Loucy (cell line): Measurements from ENCODE around the gene ZSCAN5A.

Experiments used
- H2AFZ ChIP-seq: fragments of 200-600 bp; sonication (generic); 2 replicates; pipeline ENCODE4 v1.6.0; 2016; ENCODE audit warnings: antibody characterized with exemption, mild to moderate bottlenecking, low read length, moderate library complexity
- H3F3A ChIP-seq: fragments of 200-600 bp; 2 replicates; pipeline ENCODE4 v1.6.0; 2016; ENCODE audit warnings: antibody characterized with exemption, low read depth, mild to moderate bottlenecking
- H3K27me3 ChIP-seq: fragments of 200-600 bp; sonication (generic); 2 replicates; pipeline ENCODE4 v1.6.1; 2014; ENCODE audit warnings: low read length, mild to moderate bottlenecking; ENCODE audit not compliant: insufficient read depth, poor library complexity, severe bottlenecking
- H3K36me3 ChIP-seq: fragments of 200-600 bp; sonication (generic); 2 replicates; pipeline ENCODE4 v1.6.1; 2016; ENCODE audit warnings: low read length; ENCODE audit not compliant: insufficient read depth
- H3K4me1 ChIP-seq: fragments of 200-600 bp; sonication (generic); 2 replicates; pipeline ENCODE4 v1.5.1; 2014; ENCODE audit warnings: low read length, mild to moderate bottlenecking; ENCODE audit not compliant: insufficient read depth, poor library complexity, severe bottlenecking
- H3K4me2 ChIP-seq: fragments of 200-600 bp; sonication (generic); 2 replicates; pipeline ENCODE4 v1.6.0; 2014; ENCODE audit warnings: antibody characterized with exemption, low read length, low read depth, mild to moderate bottlenecking; ENCODE audit not compliant: poor library complexity, severe bottlenecking
- H3K4me3 ChIP-seq: fragments of 200-600 bp; sonication (generic); 2 replicates; pipeline ENCODE4 v1.5.1; 2014; ENCODE audit warnings: low read length, mild to moderate bottlenecking, mixed read lengths; ENCODE audit not compliant: poor library complexity, severe bottlenecking
- H3K79me2 ChIP-seq: fragments of 200-600 bp; sonication (generic); 2 replicates; pipeline ENCODE4 v1.6.1; 2014; ENCODE audit warnings: low read length; ENCODE audit not compliant: insufficient read depth
- H3K9ac ChIP-seq: fragments of 200-600 bp; sonication (generic); 2 replicates; pipeline ENCODE4 v1.6.0; 2014; ENCODE audit warnings: mild to moderate bottlenecking, low read depth, low read length, moderate library complexity; ENCODE audit not compliant: poor library complexity, severe bottlenecking
- H3K9me2 ChIP-seq: fragments of 200-600 bp; sonication (generic); replicated peaks from 2 replicates; pipeline ENCODE4 v1.6.1; 2016; ENCODE audit warnings: low read depth, low read length, mixed read lengths
- H3K9me3 ChIP-seq: fragments of 200-600 bp; sonication (generic); 2 replicates; pipeline ENCODE4 v1.6.1; 2014; ENCODE audit warnings: mild to moderate bottlenecking, antibody characterized with exemption, low read length, low read depth; ENCODE audit not compliant: insufficient read depth
- H4K20me1 ChIP-seq: fragments of 200-600 bp; sonication (generic); 2 replicates; pipeline ENCODE4 v1.6.0; 2014; ENCODE audit warnings: antibody characterized with exemption, low read length, mild to moderate bottlenecking; ENCODE audit not compliant: insufficient read depth, poor library complexity, severe bottlenecking
- CTCF ChIP-seq: fragments of 200-600 bp; sonication (generic); conservative IDR thresholded peaks from 2 replicates; pipeline ENCODE4 v1.5.1; 2014; ENCODE audit warnings: mild to moderate bottlenecking, antibody characterized with exemption, low read length
- EZH2phosphoT487 ChIP-seq: fragments of 200-600 bp; IDR thresholded peaks from 2 replicates; pipeline ENCODE4 v1.6.1; 2018; ENCODE audit warnings: antibody characterized with exemption, mild to moderate bottlenecking, moderate library complexity, borderline replicate concordance

Gene ZSCAN5A

GRCh38 chr19:56321989-56322440 lies 7.4 kb upstream of the ZSCAN5A start:
- Histone ChIP-seq H2AFZ (no peak overlapping the region), H3F3A (no peaks in the 10 kb centered on the region), H3K9me2 (no peaks in the 10 kb centered on the region), H3K4me1 (no peaks in the 10 kb centered on the region), H3K79me2 (no peaks in the 10 kb centered on the region), H3K36me3 (no peaks in the 10 kb centered on the region), H3K27me3 (no peaks in the 10 kb centered on the region), H3K9ac (no peak overlapping the region), H4K20me1 (no peaks in the 10 kb centered on the region), H3K4me2 (no peak overlapping the region), H3K4me3 (no peak overlapping the region), H3K9me3 (no peaks in the 10 kb centered on the region)
- no peak for TF ChIP-seq CTCF

GRCh38 chr19:56321254-56321988 lies 6.8 kb upstream of the ZSCAN5A start:
- no peaks in the 10 kb centered on the region for H3K9me2 ChIP-seq
- H3K27me3 ChIP-seq: no peaks in the 10 kb centered on the region
- H4K20me1 ChIP-seq: no peaks in the 10 kb centered on the region
- no peak for TF ChIP-seq CTCF
- TF ChIP-seq EZH2phosphoT487: no peak
- H3K9ac ChIP-seq: no peak overlapping the region
- H3F3A ChIP-seq: no peaks in the 10 kb centered on the region
- H3K4me3 ChIP-seq: no peak overlapping the region
- no peaks in the 10 kb centered on the region for H3K36me3 ChIP-seq
- no peak overlapping the region for H3K4me2 ChIP-seq
- H3K79me2 ChIP-seq: no peaks in the 10 kb centered on the region
- H2AFZ ChIP-seq: no peak overlapping the region
- H3K9me3 ChIP-seq: no peaks in the 10 kb centered on the region
- no peaks in the 10 kb centered on the region for H3K4me1 ChIP-seq

- Histone ChIP-seq H3K4me2 (no peak overlapping the region), H3F3A (no peaks in the 10 kb centered on the region), H3K36me3 (no peaks in the 10 kb centered on the region), H3K9me2 (no peaks in the 10 kb centered on the region), H2AFZ (no peak overlapping the region), H3K9me3 (no peaks in the 10 kb centered on the region), H3K4me3 (no peak overlapping the region), H3K27me3 (no peaks in the 10 kb centered on the region), H3K9ac (no peak overlapping the region), H4K20me1 (no peaks in the 10 kb centered on the region), H3K79me2 (no peaks in the 10 kb centered on the region), H3K4me1 (peaks cover 6% of the 10 kb centered on the region)
- no peak for TF ChIP-seq EZH2phosphoT487
Measured at GRCh38 chr19:56319991-56320390, 5.4 kb upstream of the ZSCAN5A start.

- Histone ChIP-seq H3K4me3 (no peak overlapping the region), H3F3A (no peaks in the 10 kb centered on the region), H3K79me2 (no peaks in the 10 kb centered on the region), H3K9me2 (no peaks in the 10 kb centered on the region), H3K9me3 (no peaks in the 10 kb centered on the region), H3K27me3 (no peaks in the 10 kb centered on the region), H3K9ac (no peak overlapping the region), H2AFZ (no peak overlapping the region), H3K36me3 (no peaks in the 10 kb centered on the region), H4K20me1 (no peaks in the 10 kb centered on the region), H3K4me1 (peaks cover 20% of the 10 kb centered on the region), H3K4me2 (no peak overlapping the region)
- TF ChIP-seq EZH2phosphoT487: no peak
- TF ChIP-seq CTCF: no peak
Measured at GRCh38 chr19:56317749-56318148, 3.1 kb upstream of the ZSCAN5A start.
